PFSK-1 (cell line): ENCODE data around the gene MACF1.

Source experiments
- FOXP2 ChIP-seq: optimal IDR thresholded peaks from 2 replicates; pipeline ENCODE3; 2011; ENCODE audit warnings: borderline replicate concordance, control low read depth, inconsistent platforms; ENCODE audit not compliant: insufficient read depth; ENCODE audit errors: extremely low read length, extremely low read depth
- POLR2AphosphoS5 ChIP-seq: IDR thresholded peaks from 2 replicates; pipeline ENCODE4 v1.6.1; 2012; ENCODE audit warnings: low read depth, mild to moderate bottlenecking, control low read depth, low read length, moderate library complexity
- REST ChIP-seq, 2 experiments: IDR thresholded peaks; 2 replicates each; pipeline versions ENCODE4 v1.6.1 to v1.8.0; 2011 to 2012; ENCODE audit warnings: low read depth in 2 of 2, low read length in 2 of 2, control low read depth in 1 of 2, inconsistent platforms in 1 of 2, mild to moderate bottlenecking in 1 of 2, moderate library complexity in 1 of 2; ENCODE audit not compliant: insufficient read depth in 1 of 2
- SIN3A ChIP-seq: IDR thresholded peaks from 2 replicates; pipeline ENCODE4 v1.6.1; 2012; ENCODE audit warnings: mild to moderate bottlenecking, low read length, moderate library complexity, borderline replicate concordance; ENCODE audit not compliant: insufficient read depth
- TAF1 ChIP-seq: IDR thresholded peaks from 2 replicates; pipeline ENCODE4 v1.6.1; 2012; ENCODE audit warnings: low read length, control low read depth, borderline replicate concordance; ENCODE audit not compliant: insufficient read depth

MACF1 gene

GRCh38 chr1:39422614-39423013 lies 218.1 kb downstream of the MACF1 start:
- no peak for TF ChIP-seq REST (IDR thresholded peaks at IDR 0.05; ENCODE audit: insufficient read depth in 1 of 2, low read depth in 2 of 2, low read length in 2 of 2)
- no peak for TF ChIP-seq FOXP2
- no peak for TF ChIP-seq SIN3A
- TF ChIP-seq POLR2AphosphoS5, result no peak
- TF ChIP-seq TAF1, result no peak

GRCh38 chr1:39425151-39425550 lies 220.7 kb downstream of the MACF1 start:
- TF ChIP-seq TAF1 (no peak), FOXP2 (no peak), REST (IDR thresholded peaks at IDR 0.05; ENCODE audit: insufficient read depth in 1 of 2, low read depth in 2 of 2, low read length in 2 of 2) (no peak), POLR2AphosphoS5 (no peak), SIN3A (no peak)

- TF ChIP-seq SIN3A, result no peak
- TF ChIP-seq FOXP2, result no peak
- TF ChIP-seq POLR2AphosphoS5, result no peak
- TF ChIP-seq TAF1, result no peak
- TF ChIP-seq REST (IDR thresholded peaks at IDR 0.05; ENCODE audit: insufficient read depth in 1 of 2, low read depth in 2 of 2, low read length in 2 of 2), result no peak
Measured at GRCh38 chr1:39425634-39426033, 221.1 kb downstream of the MACF1 start.

- TF ChIP-seq SIN3A, result no peak
- TF ChIP-seq POLR2AphosphoS5, result no peak
- TF ChIP-seq TAF1, result no peak
- no peak for TF ChIP-seq FOXP2
- TF ChIP-seq REST (IDR thresholded peaks at IDR 0.05; ENCODE audit: insufficient read depth in 1 of 2, low read depth in 2 of 2, low read length in 2 of 2), result no peak
Measured at GRCh38 chr1:39426346-39426745, 221.9 kb downstream of the MACF1 start.

- TF ChIP-seq REST (IDR thresholded peaks at IDR 0.05; ENCODE audit: insufficient read depth in 1 of 2, low read depth in 2 of 2, low read length in 2 of 2) (no peak), POLR2AphosphoS5 (no peak), TAF1 (no peak), SIN3A (no peak), FOXP2 (no peak)
Measured at GRCh38 chr1:39427374-39427773, 222.9 kb downstream of the MACF1 start.
